GM12891 (cell line): Measurements from ENCODE around the gene CPEB4.

Experiments
- PAX5 ChIP-seq: IDR thresholded peaks from 2 replicates; pipeline ENCODE4 v1.6.1; 2011; ENCODE audit warnings: low read length, moderate library complexity, mild to moderate bottlenecking; ENCODE audit not compliant: insufficient read depth, severe bottlenecking
- POLR2A ChIP-seq: IDR thresholded peaks from 2 replicates; pipeline ENCODE4 v1.6.1; 2011; ENCODE audit warnings: low read depth, low read length, control low read depth
- POLR2AphosphoS5 ChIP-seq: IDR thresholded peaks from 2 replicates; pipeline ENCODE4 v1.6.1; 2011; ENCODE audit warnings: low read depth, low read length, control low read depth
- SPI1 ChIP-seq: IDR thresholded peaks from 2 replicates; pipeline ENCODE4 v1.6.1; 2011; ENCODE audit warnings: low read depth, low read length, control low read depth
- TAF1 ChIP-seq: IDR thresholded peaks from 2 replicates; pipeline ENCODE4 v1.6.1; 2011; ENCODE audit warnings: low read depth, low read length, control low read depth

DNA sequence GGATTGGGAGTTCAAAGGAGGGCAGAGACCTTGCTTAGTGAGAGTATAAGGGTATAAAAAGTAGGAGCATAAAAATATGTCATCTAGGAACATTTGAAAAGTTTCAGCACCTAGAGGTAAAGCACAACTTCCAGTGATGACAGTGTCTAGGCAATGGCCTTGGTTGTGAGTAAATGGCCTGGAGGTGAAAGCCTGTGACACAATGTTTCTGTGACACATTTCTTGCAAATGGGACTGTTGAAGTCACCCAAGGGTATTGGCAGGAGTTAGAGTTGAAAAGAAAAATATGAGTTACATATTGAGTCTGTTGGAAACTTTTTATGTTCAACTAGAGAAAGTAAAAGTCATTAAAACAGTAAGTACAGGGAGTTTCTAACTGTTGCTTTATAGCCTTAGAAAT is 115.6 kb downstream of the CPEB4 start:
- TF ChIP-seq POLR2AphosphoS5 = no peak
- no peak for TF ChIP-seq POLR2A
- no peak for TF ChIP-seq TAF1
- no peak for TF ChIP-seq SPI1
- TF ChIP-seq PAX5 = no peak
